ENCODE measurements around the gene FRMD7.
"Not testable (repeated sequence)": the region's sequence is repeated elsewhere in the genome, so short reads cannot be mapped to it uniquely, and the experiment has no call there.

Gene FRMD7

GRCh38 chrX:132127743-132128142 lies at the start of gene FRMD7:
FRMD7 (minus strand) TSS chrX:132128020; CDS start chrX:132127844, 176 bp downstream.
- DNase-seq (ENCODE audit: low read depth in 2 of 2), result no peak

DNA sequence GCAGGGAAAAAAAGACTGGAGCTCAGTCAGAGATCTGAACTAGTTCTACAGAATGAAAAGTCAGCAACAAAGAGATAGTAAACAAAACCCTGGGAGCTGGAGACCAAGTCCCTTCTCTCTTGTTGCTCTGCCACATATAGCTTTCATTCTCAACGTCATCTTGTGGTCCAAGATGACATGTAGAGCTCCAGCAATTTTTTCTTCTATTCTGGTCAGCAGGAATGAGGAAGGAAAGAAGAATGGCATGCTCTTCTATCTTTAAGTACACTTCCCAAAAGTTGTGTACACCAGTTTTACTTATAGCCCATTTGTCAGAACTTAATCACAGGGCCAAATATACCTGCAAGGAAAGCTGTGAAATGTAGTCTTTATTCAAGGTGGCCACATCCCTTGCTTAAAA lies 45.8 kb upstream of the FRMD7 start:
- DNase-seq (ENCODE audit: low read depth in 2 of 2), result no peak

GRCh38 chrX:132171881-132172280 lies 44.1 kb upstream of the FRMD7 start:
- DNase-seq (ENCODE audit: low read depth in 2 of 2), result no peak

DNA sequence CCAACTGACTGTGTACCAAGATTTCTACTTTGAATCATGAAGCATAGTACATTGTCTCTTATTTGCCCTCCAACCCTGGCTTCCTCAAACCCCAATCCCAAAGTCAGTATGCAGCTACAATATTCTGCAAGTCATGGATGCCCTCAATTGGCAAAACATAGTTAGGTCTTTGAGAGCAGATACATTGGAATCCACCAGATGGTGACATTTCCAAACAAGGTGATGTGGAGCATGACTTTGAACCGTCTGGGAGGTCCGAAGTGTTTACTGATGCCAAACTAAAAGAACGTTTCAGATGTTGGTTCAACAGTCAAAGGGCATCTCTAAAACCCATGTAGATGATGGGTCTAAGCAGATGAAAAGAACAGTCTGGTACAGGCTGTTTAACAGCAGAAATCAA lies 43.7 kb upstream of the FRMD7 start:
- no peak for DNase-seq (ENCODE audit: low read depth in 2 of 2)

DNA sequence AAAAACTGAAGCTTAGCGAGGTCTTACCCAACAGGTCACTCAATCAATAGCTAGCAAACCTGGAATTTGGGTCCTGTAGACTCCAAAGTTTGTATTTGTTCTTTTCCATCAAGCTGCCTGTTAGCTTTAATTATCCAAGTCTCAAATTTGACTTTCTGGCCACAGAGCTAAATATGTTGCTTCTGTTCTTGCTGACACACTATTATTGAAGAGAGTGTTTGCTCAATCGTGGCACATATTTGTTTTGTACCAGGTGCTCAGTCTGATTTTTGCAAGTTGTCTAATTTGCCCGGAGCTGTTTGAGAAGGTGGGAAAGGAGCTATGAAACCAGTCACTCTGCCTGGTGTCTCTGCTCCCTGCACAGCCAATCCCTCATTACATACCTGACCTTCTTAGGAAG lies 41.7 kb upstream of the FRMD7 start:
- DNase-seq (ENCODE audit: low read depth in 2 of 2), result no peak

DNA sequence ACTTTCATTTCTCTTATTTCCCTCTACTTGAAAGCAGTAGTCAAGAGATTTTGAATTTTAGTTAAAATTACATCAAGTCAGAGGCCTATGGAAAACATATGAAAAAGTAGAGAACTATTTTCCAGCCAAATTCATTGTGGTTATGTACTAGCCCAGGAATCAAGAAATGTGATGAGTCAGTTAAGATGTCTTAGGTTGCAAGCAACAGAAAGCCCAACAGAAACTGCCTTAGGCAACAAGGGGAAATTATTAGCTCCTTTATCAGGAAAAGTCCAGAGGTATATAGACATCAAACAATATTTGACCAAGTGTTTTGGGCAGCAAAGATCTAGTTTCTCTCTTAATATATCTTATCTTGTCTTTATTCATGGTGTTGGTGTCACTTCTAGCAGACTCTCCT lies 37.8 kb upstream of the FRMD7 start:
- no peak for DNase-seq (ENCODE audit: low read depth in 2 of 2)

- no peak for DNase-seq (ENCODE audit: low read depth in 2 of 2)
These were observed 37.2 kb upstream of the FRMD7 start for GRCh38 chrX:132165005-132165404.

GRCh38 chrX:132163094-132163493 lies 35.3 kb upstream of the FRMD7 start:
- DNase-seq (ENCODE audit: low read depth in 2 of 2), result not testable (repeated sequence)

- no peak for DNase-seq (ENCODE audit: low read depth in 2 of 2)
These were observed 25.3 kb upstream of the FRMD7 start for GRCh38 chrX:132153166-132153565.

GRCh38 chrX:132146456-132146855 lies 18.6 kb upstream of the FRMD7 start:
- DNase-seq (ENCODE audit: low read depth in 2 of 2), result no peak

DNA sequence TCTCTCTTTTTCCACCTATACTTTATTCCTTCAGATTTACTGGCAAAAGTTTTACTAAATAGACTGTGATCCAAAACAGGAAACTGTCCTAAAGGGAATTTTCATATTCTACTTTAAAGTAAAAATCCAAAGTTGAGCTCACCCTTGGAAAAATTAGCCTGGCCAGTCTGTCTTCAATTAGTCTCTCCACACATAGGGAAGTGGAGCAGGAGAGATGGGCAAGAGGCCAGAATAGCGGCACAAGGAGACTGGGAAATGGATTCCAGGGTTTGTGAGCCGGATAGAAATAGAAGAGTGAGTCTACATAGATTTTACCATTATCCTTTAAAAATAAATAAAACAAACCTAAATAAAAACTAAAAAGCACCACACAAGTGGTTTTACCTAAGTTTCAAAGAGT lies 16.2 kb upstream of the FRMD7 start:
- no peak for DNase-seq (ENCODE audit: low read depth in 2 of 2)

GRCh38 chrX:132125906-132126305 lies 1.9 kb downstream of the FRMD7 start:
- no peak for DNase-seq (ENCODE audit: low read depth in 2 of 2)

DNA sequence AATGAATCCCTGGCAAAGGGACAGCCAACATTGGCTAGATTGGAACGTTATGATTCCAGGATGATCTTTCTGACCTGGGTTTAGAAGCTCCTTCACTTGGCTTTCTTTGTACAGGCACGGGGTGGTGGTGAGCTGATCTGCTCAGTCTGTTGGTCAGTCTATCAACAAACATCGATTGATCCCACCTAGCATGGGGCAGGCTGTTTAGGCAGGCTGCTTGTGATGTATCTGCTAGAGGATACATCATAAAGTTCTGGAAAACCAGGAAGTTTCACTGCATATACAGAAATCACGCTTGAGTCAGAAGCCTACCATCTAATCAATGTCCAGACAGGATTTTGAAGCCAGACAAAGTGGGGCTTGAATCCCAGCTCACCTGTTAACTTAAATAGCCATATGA lies 6.9 kb downstream of the FRMD7 start:
- no peak for DNase-seq (ENCODE audit: low read depth in 2 of 2)

GRCh38 chrX:132119821-132120515 lies 7.9 kb downstream of the FRMD7 start:
- no peak for DNase-seq (ENCODE audit: low read depth in 2 of 2)

DNA sequence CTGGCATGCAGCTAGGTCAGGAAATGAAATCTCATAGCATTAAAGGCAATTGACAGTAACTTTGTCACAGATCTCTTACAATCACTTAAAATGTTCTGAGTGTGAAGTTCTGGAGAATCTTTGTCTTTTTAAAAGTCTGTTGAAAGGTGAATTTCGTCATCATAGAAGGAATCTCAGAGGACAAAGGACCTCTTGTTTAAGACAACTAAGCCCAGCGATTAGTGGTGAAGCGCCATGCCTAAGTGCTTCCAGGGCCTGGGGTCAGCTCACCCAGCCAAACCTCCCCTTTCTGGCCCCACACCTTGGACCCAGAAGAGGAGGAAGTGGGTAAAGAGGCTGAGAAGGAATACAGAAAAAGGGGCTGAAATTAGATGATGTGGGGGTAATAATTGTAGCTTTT lies 8.5 kb downstream of the FRMD7 start:
- DNase-seq (ENCODE audit: low read depth in 2 of 2), result no peak

DNA sequence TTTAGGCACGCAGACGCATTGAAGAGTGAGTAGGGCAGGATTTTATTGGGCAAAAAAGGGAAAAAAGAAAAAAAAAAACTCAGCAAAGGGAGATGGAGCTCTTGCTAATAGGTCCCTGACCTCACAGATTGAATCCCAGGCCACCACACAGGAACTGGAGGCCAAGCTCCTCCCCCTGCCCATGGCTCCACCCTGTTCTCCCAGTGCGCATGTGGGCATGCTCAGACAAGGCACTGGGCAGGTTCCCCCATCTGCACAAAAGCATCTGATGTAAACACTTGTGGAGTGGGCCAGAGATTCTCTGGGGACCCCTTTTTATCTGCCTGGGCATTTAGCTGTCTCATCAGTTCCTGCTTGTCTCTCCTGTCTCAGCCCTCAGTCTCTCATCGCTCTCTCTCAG lies 9.5 kb downstream of the FRMD7 start:
- DNase-seq (ENCODE audit: low read depth in 2 of 2), result no peak

- no peak for DNase-seq (ENCODE audit: low read depth in 2 of 2)
These were observed 12.0 kb downstream of the FRMD7 start for GRCh38 chrX:132115792-132116191.

- DNase-seq (ENCODE audit: low read depth in 2 of 2), result no peak
These were observed 13.2 kb downstream of the FRMD7 start for GRCh38 chrX:132114607-132115006.

DNA sequence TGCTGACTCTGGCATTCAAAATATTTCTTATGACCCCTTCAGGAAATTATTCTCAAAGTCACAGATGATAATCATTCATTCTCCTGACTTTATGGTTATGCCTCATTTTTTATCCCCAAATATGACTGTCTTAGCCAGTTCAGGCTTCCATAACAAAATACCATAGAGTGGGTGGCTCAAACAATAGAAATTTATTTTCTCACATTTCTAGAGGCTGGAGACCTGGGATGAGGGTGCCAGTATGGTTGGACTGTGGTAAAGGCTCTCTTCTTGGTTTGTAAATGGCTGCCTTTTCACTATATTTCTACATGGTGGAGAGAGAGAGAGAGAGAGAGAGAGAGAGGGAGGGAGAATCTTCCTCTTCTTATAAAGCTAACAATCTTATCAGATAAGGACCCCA lies 20.5 kb downstream of the FRMD7 start:
- no peak for DNase-seq (ENCODE audit: low read depth in 2 of 2)

GRCh38 chrX:132101799-132102198 lies 26.0 kb downstream of the FRMD7 start:
- no peak for DNase-seq (ENCODE audit: low read depth in 2 of 2)

DNA sequence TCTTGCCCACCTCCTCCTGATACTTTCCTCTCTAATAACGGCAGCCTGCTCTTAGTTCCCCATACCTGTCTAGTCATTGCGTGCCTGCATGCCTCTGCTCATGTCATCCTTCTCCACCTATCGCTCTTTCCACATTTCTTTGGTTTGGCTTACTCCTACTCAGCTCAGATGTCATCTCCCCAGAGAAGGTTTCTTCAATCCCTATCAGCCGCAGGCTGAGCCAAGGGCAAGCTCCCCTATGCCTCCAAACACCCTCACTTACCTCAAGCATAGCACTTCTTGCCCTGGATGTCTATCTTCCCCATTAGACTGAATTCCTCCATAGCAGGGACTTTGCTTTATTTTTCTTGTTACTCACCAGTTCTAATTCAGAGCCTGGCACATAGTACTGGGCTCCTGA lies 26.6 kb downstream of the FRMD7 start:
- no peak for DNase-seq (ENCODE audit: low read depth in 2 of 2)

- DNase-seq (ENCODE audit: low read depth in 2 of 2), result not testable (repeated sequence)
These were observed 29.1 kb downstream of the FRMD7 start for GRCh38 chrX:132098704-132099103.

DNA sequence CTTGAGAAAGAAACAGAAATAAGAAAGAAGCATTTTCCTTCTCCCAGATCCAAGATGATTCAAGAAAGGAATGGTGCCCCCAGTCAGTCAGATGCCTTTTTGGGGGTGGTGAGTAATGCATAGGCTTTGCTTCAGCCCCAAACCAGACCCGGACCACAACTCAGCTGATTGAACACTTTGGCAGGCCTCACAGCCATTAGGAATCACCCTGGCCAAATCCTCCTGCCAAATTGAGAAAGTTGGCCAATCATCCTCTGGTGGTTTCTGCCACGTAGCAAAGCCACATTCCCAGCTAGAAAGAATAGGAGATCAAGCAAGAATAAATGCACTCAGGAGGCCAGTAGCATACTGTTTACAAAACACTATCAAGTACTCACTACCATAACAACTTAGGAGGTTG lies 33.7 kb downstream of the FRMD7 start:
- no peak for DNase-seq (ENCODE audit: low read depth in 2 of 2)

DNA sequence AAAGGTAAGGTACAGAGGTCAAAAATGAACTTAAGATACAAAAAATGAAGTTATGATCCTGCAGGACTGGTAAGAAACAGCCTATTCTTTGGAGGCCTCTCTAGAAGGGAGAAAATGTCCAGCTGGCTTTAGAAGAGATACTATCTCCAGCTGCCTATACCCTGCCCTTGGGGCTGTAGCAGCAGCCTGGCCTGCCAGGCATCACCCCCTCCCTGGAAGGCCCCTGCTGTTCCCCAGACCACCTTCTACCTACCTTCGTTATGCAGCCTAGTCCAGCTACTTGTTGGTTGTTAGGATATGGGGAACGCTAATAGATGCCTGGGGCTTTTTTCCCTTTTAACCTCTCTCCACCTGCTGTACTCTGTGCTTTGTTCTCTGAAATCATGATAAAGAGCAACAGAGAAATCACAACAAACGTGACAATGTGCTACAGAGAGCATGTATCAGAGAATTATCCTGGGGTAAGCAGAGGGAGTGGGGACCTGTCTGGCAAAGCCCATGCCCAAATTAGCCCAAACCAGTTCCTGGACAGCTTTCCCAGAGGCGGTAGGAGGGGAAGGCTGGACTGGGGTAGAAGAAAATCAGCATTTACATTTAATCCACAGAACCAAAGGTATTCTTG lies 34.5 kb downstream of the FRMD7 start:
- no peak for DNase-seq (ENCODE audit: low read depth in 2 of 2)

All from stimulated activated CD4-positive, alpha-beta T cell treated with anti-CD3 and anti-CD28 coated beads, Interleukin-12 subunit alpha, Interleukin-12 subunit beta, amount 100 ng/mL, for 24 hours (primary cell).